IgD-negative memory B cell (primary cell): Measurements from ENCODE around the gene SMR3A. TPM values are rescaled to one million over a fixed set of nuclear protein-coding genes. Genes with fewer than 3 reads are reported as not detected.

Source experiments
- H3K27ac Mint-ChIP-seq, 3 donors: one replicate each; pipeline ENCODE4 v1.8.0; 2020 to 2022; ENCODE audit warnings: mild to moderate bottlenecking in 3 of 3, mixed read lengths in 3 of 3, moderate library complexity in 1 of 3
- H3K27me3 Mint-ChIP-seq: one replicate; pipeline ENCODE4 v1.8.0; 2021; ENCODE audit warnings: mixed read lengths
- H3K36me3 Mint-ChIP-seq: one replicate; pipeline ENCODE4 v1.8.0; 2020; ENCODE audit warnings: mild to moderate bottlenecking, mixed read lengths
- H3K4me1 Mint-ChIP-seq, 3 donors: one replicate each; pipeline ENCODE4 v1.8.0; 2020 to 2022; ENCODE audit warnings: mixed read lengths in 3 of 3, mild to moderate bottlenecking in 1 of 3
- H3K4me3 Mint-ChIP-seq, 4 donors: one replicate each; pipeline ENCODE4 v1.8.0; 2020 to 2022; ENCODE audit warnings: mild to moderate bottlenecking in 4 of 4, mixed read lengths in 4 of 4, moderate library complexity in 3 of 4
- H3K9me3 Mint-ChIP-seq, 3 donors: one replicate each; pipeline ENCODE4 v1.8.0; 2020 to 2021; ENCODE audit warnings: mixed read lengths in 3 of 3, mild to moderate bottlenecking in 1 of 3
- polyA plus RNA-seq: library from polyadenylated mRNA; unstranded; fragments of 300-500 nt; fragmentation: Illumina TruSeq; gene quantifications from one replicate; pipeline ENCODE4 v1.2.3, GENCODE V29; 2021

The SMR3A gene
- polyA plus RNA-seq, 1 donor from 2014 or later: not detected

- peaks cover 2% of the 10 kb centered on the region for H3K27me3 Mint-ChIP-seq
- H3K4me3 Mint-ChIP-seq: no peak overlapping the region
- H3K4me1 Mint-ChIP-seq: peaks cover 0 to 2% (median 0%) of the 10 kb centered on the region in 3 donors
- H3K9me3 Mint-ChIP-seq: no peaks in the 10 kb centered on the region
- no peaks in the 10 kb centered on the region for H3K36me3 Mint-ChIP-seq
- no peak overlapping the region for H3K27ac Mint-ChIP-seq
Measured at GRCh38 chr4:70392057-70392776, 31.7 kb downstream of the SMR3A start.

- Mint-ChIP-seq H3K9me3 (no peaks in the 10 kb centered on the region), H3K27ac (no peak within 1 kb of the TSS), H3K36me3 (no peaks in the 10 kb centered on the region), H3K4me1 (no peaks in the 10 kb centered on the region), H3K27me3 (no peaks in the 10 kb centered on the region), H3K4me3 (no peak within 1 kb of the TSS)
Measured at GRCh38 chr4:70397580-70397979, 37.0 kb downstream of the SMR3A start, which contains the start of gene OPRPN. Gene OPRPN (plus strand): TSS chr4:70397940. CDS start chr4:70399286, 1,346 bp downstream.

GRCh38 chr4:70399319-70399718 lies 38.8 kb downstream of the SMR3A start:
- no peaks in the 10 kb centered on the region for H3K27me3 Mint-ChIP-seq
- no peaks in the 10 kb centered on the region for H3K4me1 Mint-ChIP-seq
- H3K9me3 Mint-ChIP-seq: no peaks in the 10 kb centered on the region
- no peak overlapping the region for H3K27ac Mint-ChIP-seq
- no peaks in the 10 kb centered on the region for H3K36me3 Mint-ChIP-seq
- H3K4me3 Mint-ChIP-seq: no peak overlapping the region

- no peaks in the 10 kb centered on the region for H3K9me3 Mint-ChIP-seq
- no peak overlapping the region for H3K27ac Mint-ChIP-seq
- H3K36me3 Mint-ChIP-seq: no peaks in the 10 kb centered on the region
- no peaks in the 10 kb centered on the region for H3K27me3 Mint-ChIP-seq
- H3K4me3 Mint-ChIP-seq: no peak overlapping the region
- H3K4me1 Mint-ChIP-seq: peaks cover 0 to 5% (median 1%) of the 10 kb centered on the region in 3 donors
Measured at GRCh38 chr4:70402762-70403161, 42.2 kb downstream of the SMR3A start.

GRCh38 chr4:70405765-70406164 lies 45.2 kb downstream of the SMR3A start:
- Mint-ChIP-seq H3K36me3 (no peaks in the 10 kb centered on the region), H3K27me3 (no peaks in the 10 kb centered on the region), H3K4me1 (peaks cover 0 to 5% (median 1%) of the 10 kb centered on the region in 3 donors), H3K9me3 (peaks cover 0 to 2% (median 0%) of the 10 kb centered on the region in 3 donors), H3K4me3 (no peak overlapping the region), H3K27ac (no peak overlapping the region)

Other genes with a start within 250 kb of the SMR3A start
- gene PRR27, start 206.5 kb upstream of the SMR3A start, polyA plus RNA-seq: not detected
- not detected for gene ODAM, start 165.0 kb upstream of the SMR3A start, polyA plus RNA-seq
- gene FDCSP, start 134.6 kb upstream of the SMR3A start, polyA plus RNA-seq: not detected
- gene CSN3, start 118.2 kb upstream of the SMR3A start, polyA plus RNA-seq: not detected
- gene CABS1, start 25.8 kb upstream of the SMR3A start, polyA plus RNA-seq: not detected
- gene SMR3B, start 22.4 kb downstream of the SMR3A start, polyA plus RNA-seq: not detected
- gene OPRPN, start 37.2 kb downstream of the SMR3A start, polyA plus RNA-seq: not detected
- gene MUC7, start 111.4 kb downstream of the SMR3A start, polyA plus RNA-seq: not detected
- gene AMTN, start 157.8 kb downstream of the SMR3A start, polyA plus RNA-seq: not detected
- gene AMBN, start 231.5 kb downstream of the SMR3A start, polyA plus RNA-seq: not detected